ENCODE results near the gene C9orf78.
A peak's percentile ranks its signal among the peaks of the same experiment; 100 is the strongest.
"Not testable (repeated sequence)": the region's sequence is repeated elsewhere in the genome, so short reads cannot be mapped to it uniquely, and the experiment has no call there.

The C9orf78 gene

GRCh38 chr9:129809346-129809745 is 25.7 kb downstream of the C9orf78 start:
- no peak for FAIRE-seq

GRCh38 chr9:129806061-129806460 is 29.0 kb downstream of the C9orf78 start:
- FAIRE-seq: no peak

- FAIRE-seq: no peak
Measured at GRCh38 chr9:129803676-129804060, 31.4 kb downstream of the C9orf78 start.

GRCh38 chr9:129802833-129803675 is 32.0 kb downstream of the C9orf78 start, which contains the start of gene TOR1B:
Gene TOR1B (plus strand): TSS chr9:129803184. CDS start chr9:129803213, 29 bp downstream.
- no peak for FAIRE-seq

GRCh38 chr9:129801504-129801903 is 33.6 kb downstream of the C9orf78 start:
- no peak for FAIRE-seq

GRCh38 chr9:129798973-129799372 is 36.1 kb downstream of the C9orf78 start:
- FAIRE-seq: no peak

GRCh38 chr9:129796029-129796428 is 39.0 kb downstream of the C9orf78 start:
- FAIRE-seq: not testable (repeated sequence)

- no peak for FAIRE-seq
Measured at GRCh38 chr9:129794549-129794948, 40.5 kb downstream of the C9orf78 start.

- FAIRE-seq: no peak
Measured at GRCh38 chr9:129786481-129786880, 48.6 kb downstream of the C9orf78 start.

GRCh38 chr9:129785866-129786265 is 49.2 kb downstream of the C9orf78 start:
- FAIRE-seq: no peak

GRCh38 chr9:129784970-129785369 is 50.1 kb downstream of the C9orf78 start:
- not testable (repeated sequence) for FAIRE-seq

- peak; percentile 82 for FAIRE-seq
Measured at GRCh38 chr9:129783516-129784361, 51.3 kb downstream of the C9orf78 start.

- no peak for FAIRE-seq
Measured at GRCh38 chr9:129781981-129782380, 53.1 kb downstream of the C9orf78 start.

GRCh38 chr9:129781131-129781530 is 53.9 kb downstream of the C9orf78 start:
- no peak for FAIRE-seq

- FAIRE-seq: no peak
Measured at GRCh38 chr9:129779560-129780190, 55.4 kb downstream of the C9orf78 start.

- FAIRE-seq: no peak
Measured at GRCh38 chr9:129778469-129778868, 56.6 kb downstream of the C9orf78 start.

- no peak for FAIRE-seq
Measured at GRCh38 chr9:129777769-129778130, 57.3 kb downstream of the C9orf78 start.
